ENCODE data around the gene NLK.

GRCh38 chr17:27997044-27997401 is 45.5 kb upstream of the NLK start:
- TF ChIP-seq POLR2AphosphoS5 (IDR thresholded peaks at IDR 0.05; ENCODE audit: low read depth, low read length) (no peak), CTCF (IDR thresholded peaks at IDR 0.05) (no peak), REST (IDR thresholded peaks at IDR 0.05; ENCODE audit: insufficient read depth in 1 of 2, low read depth in 2 of 2, low read length in 1 of 2) (no peak), SIN3A (IDR thresholded peaks at IDR 0.05; ENCODE audit: borderline replicate concordance, insufficient read depth, low read depth, low read length) (no peak)
